IMR-90 (cell line): ENCODE data around the gene LEKR1. TPM values are rescaled to one million over a fixed set of nuclear protein-coding genes. Genes with fewer than 3 reads are reported as not detected.

Source experiments
- ATAC-seq: fragments of 200-7000 bp; cut with Tn5 transposase; 2 replicates; pipeline ENCODE4 v1.9.1; 2020; ENCODE audit warnings: low read depth, mild to moderate bottlenecking, moderate library complexity
- BruUV-seq: library from RNA; stranded (reverse); fragments of 400-500 nt; replicated peaks from 2 replicates; lab custom pipeline; 2021; lab: Mats Ljungman, UMichigan
- CTCF ChIA-PET: fragments of 300-600 bp; formaldehyde crosslinking; extraction: SDS; loops from one replicate; lab custom pipeline; 2021; ENCODE audit warnings: antibody characterized with exemption; lab: Yijun Ruan, JAX
- POLR2A ChIA-PET: fragments of 300-600 bp; sonication (Branson Sonifier 250); formaldehyde crosslinking; loops from one replicate; lab custom pipeline; 2022; ENCODE audit warnings: antibody characterized with exemption; ENCODE audit not compliant: unreplicated experiment; lab: Charles Lee
- DNase-seq: peaks from one replicate; pipeline ENCODE4 v3.0.0; 2013
- H2AFZ ChIP-seq: replicated peaks from 2 replicates; pipeline ENCODE3; 2013; ENCODE audit warnings: low read length, mild to moderate bottlenecking; ENCODE audit not compliant: poor library complexity
- H2AK5ac ChIP-seq: 2 replicates; pipeline ENCODE4 v1.6.1; 2013; ENCODE audit warnings: low read depth, low read length, inconsistent platforms
- H2AK9ac ChIP-seq: replicated peaks from 2 replicates; pipeline ENCODE3; 2013; ENCODE audit warnings: mild to moderate bottlenecking, low read depth, low read length, moderate library complexity; ENCODE audit not compliant: poor library complexity
- H2BK120ac ChIP-seq: 2 replicates; pipeline ENCODE4 v1.6.1; 2013; ENCODE audit warnings: low read depth, low read length, inconsistent platforms
- H2BK15ac ChIP-seq: 3 replicates; pipeline ENCODE4 v1.6.1; 2013; ENCODE audit warnings: low read depth, low read length, inconsistent platforms
- H2BK20ac ChIP-seq: 2 replicates; pipeline ENCODE4 v1.6.1; 2013; ENCODE audit warnings: low read depth, mild to moderate bottlenecking, inconsistent platforms, low read length, moderate library complexity
- H2BK5ac ChIP-seq: 2 replicates; pipeline ENCODE4 v1.6.1; 2013; ENCODE audit warnings: mild to moderate bottlenecking, low read depth, low read length, inconsistent platforms; ENCODE audit not compliant: poor library complexity, severe bottlenecking
- H3K14ac ChIP-seq: replicated peaks from 2 replicates; pipeline ENCODE4 v1.6.1; 2013; ENCODE audit warnings: low read depth, low read length, inconsistent platforms
- H3K18ac ChIP-seq: 2 replicates; pipeline ENCODE4 v1.6.1; 2013; ENCODE audit warnings: low read depth, low read length, control low read depth
- H3K23ac ChIP-seq: 2 replicates; pipeline ENCODE4 v1.6.1; 2013; ENCODE audit warnings: low read depth, low read length, inconsistent platforms
- H3K27ac ChIP-seq: 2 replicates; pipeline ENCODE4 v1.5.1; 2013; ENCODE audit warnings: mild to moderate bottlenecking, control low read depth, low read length; ENCODE audit not compliant: insufficient read depth
- H3K27me3 ChIP-seq: 2 replicates; pipeline ENCODE4 v1.6.1; 2013; ENCODE audit warnings: low read length; ENCODE audit not compliant: control insufficient read depth, insufficient read depth
- H3K36me3 ChIP-seq: 2 replicates; pipeline ENCODE4 v1.6.1; 2013; ENCODE audit warnings: low read length, mixed read lengths; ENCODE audit not compliant: control insufficient read depth, insufficient read depth
- H3K4ac ChIP-seq: 2 replicates; pipeline ENCODE4 v1.6.1; 2013; ENCODE audit warnings: low read depth, low read length, inconsistent platforms
- H3K4me1 ChIP-seq: 2 replicates; pipeline ENCODE4 v1.6.1; 2013; ENCODE audit warnings: low read length, mixed read lengths; ENCODE audit not compliant: control insufficient read depth, insufficient read depth
- H3K4me2 ChIP-seq: 2 replicates; pipeline ENCODE4 v1.6.1; 2013; ENCODE audit warnings: low read depth, mild to moderate bottlenecking, control low read depth, low read length, moderate library complexity
- H3K4me3 ChIP-seq: 2 replicates; pipeline ENCODE4 v1.5.1; 2013; ENCODE audit warnings: low read depth, mild to moderate bottlenecking, control low read depth, low read length, moderate library complexity; ENCODE audit not compliant: insufficient read depth
- H3K56ac ChIP-seq: 2 replicates; pipeline ENCODE4 v1.6.1; 2013; ENCODE audit warnings: low read length, inconsistent platforms; ENCODE audit not compliant: insufficient read depth; ENCODE audit errors: extremely low read depth
- H3K79me1 ChIP-seq, 2 experiments: 2 replicates each; pipeline ENCODE4 v1.6.1; 2013; ENCODE audit warnings: low read length in 2 of 2, inconsistent platforms in 1 of 2, low read depth in 1 of 2
- H3K9ac ChIP-seq: 2 replicates; pipeline ENCODE4 v1.6.1; 2013; ENCODE audit warnings: low read depth, low read length, control low read depth
- H3K9me1 ChIP-seq: 2 replicates; pipeline ENCODE4 v1.6.1; 2013; ENCODE audit warnings: low read length, inconsistent platforms; ENCODE audit not compliant: insufficient read depth
- H3K9me3 ChIP-seq: 2 replicates; pipeline ENCODE4 v1.6.1; 2013; ENCODE audit warnings: low read length; ENCODE audit not compliant: control insufficient read depth, insufficient read depth
- H4K20me1 ChIP-seq: 2 replicates; pipeline ENCODE4 v1.6.1; 2013; ENCODE audit warnings: low read length, inconsistent platforms; ENCODE audit not compliant: insufficient read depth
- H4K5ac ChIP-seq: 2 replicates; pipeline ENCODE4 v1.6.1; 2013; ENCODE audit warnings: mild to moderate bottlenecking, low read depth, low read length, control low read depth
- H4K8ac ChIP-seq, 2 experiments: 2 replicates each; pipeline ENCODE4 v1.6.1; 2013; ENCODE audit warnings: low read depth in 2 of 2, low read length in 2 of 2, control low read depth in 1 of 2, inconsistent platforms in 1 of 2
- H4K91ac ChIP-seq: 2 replicates; pipeline ENCODE4 v1.6.1; 2013; ENCODE audit warnings: low read depth, low read length, inconsistent platforms; ENCODE audit not compliant: insufficient read depth
- CEBPB ChIP-seq: IDR thresholded peaks from 2 replicates; pipeline ENCODE4 v1.6.1; 2012; ENCODE audit warnings: low read depth, low read length, improper control_type of control experiment
- CHD1 ChIP-seq: IDR thresholded peaks from 2 replicates; pipeline ENCODE4 v1.6.1; 2012; ENCODE audit warnings: low read depth, low read length, improper control_type of control experiment
- MAFK ChIP-seq: IDR thresholded peaks from 2 replicates; pipeline ENCODE4 v1.6.1; 2012; ENCODE audit warnings: low read depth, low read length, improper control_type of control experiment
- NFE2L2 ChIP-seq: fragments of 150-350 bp; IDR thresholded peaks from 2 replicates; pipeline ENCODE4 v1.6.1; 2016; ENCODE audit warnings: low read depth, mild to moderate bottlenecking, low read length
- RAD21 ChIP-seq: IDR thresholded peaks from 2 replicates; pipeline ENCODE4 v1.6.1; 2012; ENCODE audit warnings: low read length, improper control_type of control experiment
- RCOR1 ChIP-seq: IDR thresholded peaks from 2 replicates; pipeline ENCODE4 v1.6.1; 2012; ENCODE audit warnings: mild to moderate bottlenecking, low read length, improper control_type of control experiment; ENCODE audit not compliant: insufficient replicate concordance
- WGBS, 2 experiments: methylation state at CpG; one replicate each; pipeline versions ENCODE4 v1.1.5 to v1.1.7; 2013; ENCODE audit warnings: missing lambda C conversion rate in 2 of 2; ENCODE audit not compliant: insufficient read length in 1 of 2; ENCODE audit errors: extremely low coverage in 2 of 2; 5-methylcytosine and 5-hydroxymethylcytosine counted together
- dilution Hi-C: fragments of 300-500 bp; cut with HindIII; formaldehyde crosslinking; loops from one replicate; pipeline ENCODE4 v1.14.3; 2018; ENCODE audit warnings: low sequenced_read_pairs; ENCODE audit not compliant: unreplicated experiment
- in situ Hi-C: fragments of 300-500 bp; cut with MboI; formaldehyde crosslinking; loops from 3 replicates; pipeline ENCODE4 v1.14.3; 2019; ENCODE audit warnings: low sequenced_read_pairs, inconsistent platforms, mixed read lengths
- intact Hi-C: fragments of 100-400 bp; cut with micrococcal nuclease; formaldehyde crosslinking; loops from 2 replicates; pipeline ENCODE4 v1.10.0; 2022
- polyA plus RNA-seq, 3 experiments: library from polyadenylated mRNA; depleted of rRNA; stranded (reverse); fragments of >200 nt; gene quantifications; 2 replicates each; pipeline ENCODE4 v1.2.3, GENCODE V29; 2012; ENCODE audit warnings: low replicate concordance in 1 of 3
- total RNA-seq: library from RNA; depleted of rRNA; stranded (reverse); fragments of >200 nt; gene quantifications from 2 replicates; pipeline ENCODE4 v1.2.3, GENCODE V29; 2012

The LEKR1 gene
- total and polyA plus RNA-seq, 2 of the 4 experiments (the other 2 are of a cell fraction): 0.19 to 0.36 TPM

- H2AFZ ChIP-seq: no peak overlapping the region
- no peak for ATAC-seq
- DNase-seq: no peak
- no TSS peak for BruUV-seq
- H2BK15ac ChIP-seq: no peak overlapping the region
- dilution Hi-C loops (no loop called here), in situ Hi-C loops (no loop called here), intact Hi-C loops (no loop called here)
- no peak overlapping the region for H4K8ac ChIP-seq
- CTCF ChIA-PET: no interaction called here
- no peak overlapping the region for H3K4me3 ChIP-seq
- H3K79me1 ChIP-seq: no peaks in the 10 kb centered on the region
- no peak overlapping the region for H4K91ac ChIP-seq
- H3K56ac ChIP-seq: no peak overlapping the region
- no peak for TF ChIP-seq CHD1
- no peak for TF ChIP-seq CEBPB
- no peak for TF ChIP-seq RCOR1
- TF ChIP-seq NFE2L2: no peak
- TF ChIP-seq MAFK: no peak
- TF ChIP-seq RAD21: no peak
- no peaks in the 10 kb centered on the region for H3K9me3 ChIP-seq
- H4K20me1 ChIP-seq: no peaks in the 10 kb centered on the region
- H3K23ac ChIP-seq: no peak overlapping the region
- H4K5ac ChIP-seq: no peak overlapping the region
- no peak overlapping the region for H3K18ac ChIP-seq
- no peak overlapping the region for H2BK120ac ChIP-seq
- no peak overlapping the region for H2AK5ac ChIP-seq
- H3K27me3 ChIP-seq: no peaks in the 10 kb centered on the region
- H3K4me1 ChIP-seq: no peaks in the 10 kb centered on the region
- H3K9ac ChIP-seq: no peak overlapping the region
- H3K9me1 ChIP-seq: no peaks in the 10 kb centered on the region
- no peak overlapping the region for H3K14ac ChIP-seq
- no peak overlapping the region for H2AK9ac ChIP-seq
- no peak overlapping the region for H2BK5ac ChIP-seq
- POLR2A ChIA-PET: no interaction called here
- H2BK20ac ChIP-seq: no peak overlapping the region
- H3K36me3 ChIP-seq: no peaks in the 10 kb centered on the region
- H3K27ac ChIP-seq: no peak overlapping the region
- WGBS, 2 experiments: no CpG with 5 or more reads among the region's 6 CpGs
- H3K4me2 ChIP-seq: no peak overlapping the region
- no peak overlapping the region for H3K4ac ChIP-seq
Measured at GRCh38 chr3:156918746-156919145, 92.6 kb downstream of the LEKR1 start.
